ENCODE data around the gene TMEM184A.

DNA sequence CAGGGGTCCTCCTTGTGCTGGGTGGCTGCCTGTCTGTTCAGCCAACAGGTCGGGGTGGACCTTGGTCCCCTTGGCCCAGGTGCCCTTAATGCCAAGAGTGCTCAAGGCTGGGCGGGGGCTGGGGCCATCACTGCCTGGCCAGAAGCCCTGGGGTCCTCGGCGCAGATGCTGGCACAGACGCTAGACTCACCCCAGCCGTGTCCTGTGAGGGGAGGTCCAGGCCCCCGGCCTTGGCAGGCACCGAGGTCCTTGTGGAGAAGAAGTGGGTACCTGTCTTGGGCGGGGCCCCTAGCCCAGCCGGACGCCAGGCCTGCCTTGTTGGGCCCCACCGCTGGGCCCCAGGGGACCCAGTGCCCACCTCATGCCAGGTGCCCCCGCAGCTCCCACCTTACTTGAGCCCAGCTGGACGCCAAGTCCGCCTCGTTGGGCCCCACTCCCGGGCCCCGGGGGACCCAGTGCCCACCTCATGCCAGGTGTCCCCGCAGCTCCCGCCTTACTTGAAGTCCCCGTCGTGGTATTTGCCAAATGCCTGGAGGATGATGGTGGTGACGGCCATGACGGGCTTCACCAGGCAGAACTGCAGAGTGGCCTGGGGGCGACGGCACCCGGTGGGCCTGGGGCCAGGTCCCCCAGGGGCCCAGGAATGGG lies 6.5 kb downstream of the TMEM184A start:
- TF ChIP-seq POLR2A (IDR thresholded peaks at IDR 0.05) (no peak), EP300 (IDR thresholded peaks at IDR 0.05) (no peak)
- TF ChIP-seq, protein P1, sequence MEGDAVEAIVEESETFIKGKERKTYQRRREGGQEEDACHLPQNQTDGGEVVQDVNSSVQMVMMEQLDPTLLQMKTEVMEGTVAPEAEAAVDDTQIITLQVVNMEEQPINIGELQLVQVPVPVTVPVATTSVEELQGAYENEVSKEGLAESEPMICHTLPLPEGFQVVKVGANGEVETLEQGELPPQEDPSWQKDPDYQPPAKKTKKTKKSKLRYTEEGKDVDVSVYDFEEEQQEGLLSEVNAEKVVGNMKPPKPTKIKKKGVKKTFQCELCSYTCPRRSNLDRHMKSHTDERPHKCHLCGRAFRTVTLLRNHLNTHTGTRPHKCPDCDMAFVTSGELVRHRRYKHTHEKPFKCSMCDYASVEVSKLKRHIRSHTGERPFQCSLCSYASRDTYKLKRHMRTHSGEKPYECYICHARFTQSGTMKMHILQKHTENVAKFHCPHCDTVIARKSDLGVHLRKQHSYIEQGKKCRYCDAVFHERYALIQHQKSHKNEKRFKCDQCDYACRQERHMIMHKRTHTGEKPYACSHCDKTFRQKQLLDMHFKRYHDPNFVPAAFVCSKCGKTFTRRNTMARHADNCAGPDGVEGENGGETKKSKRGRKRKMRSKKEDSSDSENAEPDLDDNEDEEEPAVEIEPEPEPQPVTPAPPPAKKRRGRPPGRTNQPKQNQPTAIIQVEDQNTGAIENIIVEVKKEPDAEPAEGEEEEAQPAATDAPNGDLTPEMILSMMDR (IDR thresholded peaks at IDR 0.05): no peak
